Metanephros (tissue), 1 donor: ENCODE measurements around the gene OPN1LW. TPM values are rescaled to one million over a fixed set of nuclear protein-coding genes. Genes with fewer than 3 reads are reported as not detected.

Experiments used
- total RNA-seq: library from RNA; depleted of rRNA; stranded (reverse); fragments of >200 nt; gene quantifications from one replicate; pipeline ENCODE4 v1.2.3, GENCODE V29; 2014

The OPN1LW gene
- total RNA-seq = not detected

GRCh38 chrX:154144010-154144409, at the start of gene OPN1LW:
Gene OPN1LW, plus strand, starts transcription at chrX:154144243. Its CDS starts 41 bp downstream, at chrX:154144284.

GRCh38 chrX:154097589-154098541, 46.2 kb upstream of the OPN1LW start, which contains the start of gene MECP2:
Gene MECP2, minus strand, starts transcription at chrX:154097717.

GRCh38 chrX:154182296-154182695, 38.3 kb downstream of the OPN1LW start, which contains the start of gene OPN1MW:
Gene OPN1MW, plus strand, starts transcription at chrX:154182596. Its CDS starts 82 bp downstream, at chrX:154182678.

Other genes starting within 250 kb of the OPN1LW start
- 4.1 TPM for gene AVPR2, start 239.6 kb upstream of the OPN1LW start, total RNA-seq
- gene ARHGAP4, start 218.0 kb upstream of the OPN1LW start, total RNA-seq = 54.8 TPM
- gene NAA10, start 209.2 kb upstream of the OPN1LW start, total RNA-seq = 47.4 TPM
- 13.3 TPM for gene RENBP, start 199.6 kb upstream of the OPN1LW start, total RNA-seq
- gene HCFC1, start 172.4 kb upstream of the OPN1LW start, total RNA-seq = 56.3 TPM
- 4.3 TPM for gene TMEM187, start 171.5 kb upstream of the OPN1LW start, total RNA-seq
- 32.6 TPM for gene IRAK1, start 124.3 kb upstream of the OPN1LW start, total RNA-seq
- 30.7 TPM for gene MECP2, start 46.5 kb upstream of the OPN1LW start, total RNA-seq
- not detected for gene OPN1MW, start 38.4 kb downstream of the OPN1LW start, total RNA-seq
- gene OPN1MW2, start 75.5 kb downstream of the OPN1LW start, total RNA-seq = not detected
- not detected for gene OPN1MW3, start 113.3 kb downstream of the OPN1LW start, total RNA-seq
- not detected for gene TEX28, start 150.9 kb downstream of the OPN1LW start, total RNA-seq
- gene TKTL1, start 151.6 kb downstream of the OPN1LW start, total RNA-seq = 0.18 TPM
- gene FLNA, start 230.4 kb downstream of the OPN1LW start, total RNA-seq = 813 TPM
- 61.3 TPM for gene EMD, start 235.1 kb downstream of the OPN1LW start, total RNA-seq